ENCODE data around the gene C9orf78.

Gene C9orf78

DNA sequence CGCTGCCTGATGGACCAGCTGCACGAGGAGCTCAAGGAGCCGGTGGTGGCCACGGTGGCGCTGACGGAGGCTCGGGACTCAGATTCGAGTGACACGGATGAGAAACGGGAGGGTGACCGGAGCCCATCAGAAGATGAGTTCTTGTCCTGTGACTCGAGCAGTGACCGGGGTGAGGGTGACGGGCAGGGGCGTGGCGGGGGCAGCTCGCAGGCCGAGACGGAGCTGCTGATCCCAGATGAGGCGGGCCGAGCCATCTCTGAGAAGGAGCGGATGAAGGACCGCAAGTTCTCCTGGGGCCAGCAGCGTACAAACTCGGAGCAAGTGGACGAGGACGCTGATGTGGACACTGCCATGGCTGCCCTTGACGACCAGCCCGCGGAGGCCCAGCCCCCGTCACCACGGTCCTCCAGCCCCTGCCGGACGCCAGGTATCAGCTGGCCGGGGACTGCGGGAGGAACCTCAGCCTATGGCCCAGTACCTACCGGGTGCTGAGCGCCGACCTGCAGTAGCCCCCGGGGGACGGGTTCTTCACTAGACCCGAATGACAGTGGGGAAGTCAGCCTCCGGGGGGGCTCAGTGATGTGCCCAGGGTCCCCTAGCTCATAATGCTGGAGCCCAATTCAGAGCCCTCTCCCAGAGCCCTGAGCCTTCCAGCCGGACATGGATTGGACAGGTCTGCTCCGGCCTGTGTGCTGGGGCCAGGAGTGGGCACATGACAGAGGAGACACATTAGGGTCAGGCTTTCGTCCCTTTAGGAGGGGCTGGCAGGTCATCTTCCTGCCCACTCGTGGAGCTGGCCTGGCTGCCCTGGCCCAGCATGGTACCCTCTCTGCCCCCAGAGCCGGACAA, 33.2 kb upstream of the C9orf78 start:
- no peak for DNase-seq (ENCODE audit: low read depth in 2 of 2)

- DNase-seq (ENCODE audit: low read depth in 2 of 2) = no peak
These were observed 32.3 kb upstream of the C9orf78 start for GRCh38 chr9:129867136-129868022.

DNA sequence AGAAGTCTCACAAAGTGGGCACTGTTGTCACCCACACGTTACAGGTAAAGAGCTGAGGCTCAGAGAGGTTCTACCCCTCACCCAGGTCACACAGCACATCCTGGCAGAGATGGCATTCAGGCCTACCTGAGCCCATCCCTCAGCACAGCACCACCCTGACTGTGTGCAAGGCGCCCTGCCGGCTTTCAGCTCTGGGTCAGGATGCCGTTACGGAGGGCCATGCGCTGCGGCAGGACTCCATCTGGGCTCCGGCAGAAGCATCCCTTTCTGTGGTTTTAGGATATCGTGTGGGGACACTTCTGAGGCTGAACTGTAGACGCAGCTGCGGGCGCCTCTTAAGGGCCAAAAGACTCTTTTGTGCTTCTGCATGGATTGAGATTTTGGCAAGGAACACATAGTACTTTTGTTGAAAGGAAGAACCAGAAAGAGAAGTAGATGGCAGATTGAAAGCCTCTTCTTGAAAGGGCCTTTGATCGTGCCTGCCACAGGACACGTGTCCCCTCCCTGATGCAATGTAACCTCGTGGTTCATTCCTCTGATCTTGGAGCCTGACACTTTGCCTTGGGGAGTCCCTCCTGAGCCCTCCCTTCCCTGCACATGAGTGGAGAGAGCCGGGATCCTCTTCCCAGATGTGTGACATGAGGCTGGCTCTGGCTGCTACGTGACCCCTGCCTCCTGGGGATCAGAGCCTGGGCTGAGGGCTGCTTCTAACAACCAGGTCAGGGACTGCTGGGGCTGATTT, 31.5 kb upstream of the C9orf78 start:
- DNase-seq (ENCODE audit: low read depth in 2 of 2) = no peak

DNA sequence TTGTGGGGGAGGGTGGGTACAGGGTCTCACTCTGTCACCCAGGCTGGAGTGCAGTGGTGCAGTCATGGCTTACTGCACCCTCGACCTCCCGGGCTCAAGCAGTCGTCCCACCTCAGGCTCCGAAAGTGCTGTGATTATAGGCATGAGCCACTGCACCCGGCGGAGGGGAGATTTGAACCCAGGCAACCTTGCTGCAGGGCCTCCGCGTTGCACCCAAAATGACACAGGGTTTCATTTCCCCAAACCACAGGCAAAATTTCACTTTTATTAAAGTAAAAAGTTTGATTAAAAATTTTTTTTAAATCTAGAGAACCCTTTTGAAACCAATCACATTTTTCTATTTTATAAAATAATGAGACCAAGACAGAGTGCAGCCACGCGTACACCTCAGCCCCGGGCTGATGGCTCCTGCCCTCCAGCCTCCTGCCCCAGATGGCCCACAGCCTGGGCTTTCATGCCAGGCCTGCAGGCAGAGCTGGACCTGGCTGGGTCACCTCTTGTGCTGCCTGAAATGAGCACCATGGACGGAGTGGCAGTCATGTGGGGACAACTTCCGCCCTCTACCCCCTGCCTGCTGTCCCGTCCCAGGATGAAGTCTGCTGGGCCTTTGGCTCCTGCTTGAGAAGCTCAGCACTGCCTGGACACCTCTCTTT, 30.7 kb upstream of the C9orf78 start:
- no peak for DNase-seq (ENCODE audit: low read depth in 2 of 2)

DNA sequence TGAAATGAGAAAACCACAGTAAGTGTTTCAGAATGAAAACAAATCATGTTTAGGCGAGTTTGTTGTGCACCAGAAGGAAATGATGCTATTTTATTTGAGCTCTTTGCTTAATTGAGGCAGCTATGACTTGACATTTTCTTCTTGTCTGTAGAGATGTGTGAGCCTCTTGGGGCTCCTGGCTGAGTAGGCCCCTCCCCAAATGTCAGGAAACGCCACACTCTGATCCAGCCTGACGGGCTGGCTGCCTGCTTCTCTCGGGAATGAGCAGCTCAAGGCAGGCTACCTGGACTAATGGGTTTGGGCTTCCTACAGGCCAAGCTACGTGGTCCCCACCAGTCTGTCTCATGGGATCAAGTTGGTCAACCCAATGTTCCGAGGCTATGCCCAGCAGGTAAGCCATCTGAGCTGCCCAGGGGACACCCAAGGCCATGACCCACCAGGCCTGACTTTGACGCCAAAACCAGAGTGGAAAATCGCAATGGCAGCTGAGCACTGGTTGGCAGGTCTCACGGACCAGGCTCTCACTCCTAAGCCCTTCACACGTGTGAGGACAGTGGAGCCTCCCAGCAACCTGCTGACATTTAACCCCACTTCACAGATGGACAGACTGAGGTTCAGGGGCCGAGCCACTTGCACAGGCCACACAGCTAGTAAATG, 30.0 kb upstream of the C9orf78 start:
- DNase-seq (ENCODE audit: low read depth in 2 of 2) = no peak

- peak; percentile 31 to 55 for DNase-seq (ENCODE audit: low read depth in 2 of 2)
These were observed 28.1 kb upstream of the C9orf78 start for GRCh38 chr9:129863059-129863690.

DNA sequence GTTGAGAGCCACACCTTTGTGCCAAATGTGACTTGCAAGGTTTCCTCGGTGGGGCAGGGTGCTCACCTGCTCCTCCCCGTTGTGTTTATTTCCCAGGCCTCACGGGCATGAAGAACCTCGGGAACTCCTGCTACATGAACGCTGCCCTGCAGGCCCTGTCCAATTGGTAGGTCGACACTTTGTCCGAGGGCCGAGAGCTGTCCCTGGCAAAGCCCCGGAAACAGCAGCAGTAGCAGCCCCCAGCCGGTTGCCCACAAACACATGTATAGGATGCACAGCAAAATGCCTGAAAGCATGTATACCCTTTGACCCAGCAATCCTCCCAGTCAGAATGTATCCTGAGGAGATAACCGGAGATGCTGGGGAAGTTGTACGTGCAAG, 26.4 kb upstream of the C9orf78 start:
- no peak for DNase-seq (ENCODE audit: low read depth in 2 of 2)

GRCh38 chr9:129860653-129861446, 25.8 kb upstream of the C9orf78 start:
- no peak for DNase-seq (ENCODE audit: low read depth in 2 of 2)

DNA sequence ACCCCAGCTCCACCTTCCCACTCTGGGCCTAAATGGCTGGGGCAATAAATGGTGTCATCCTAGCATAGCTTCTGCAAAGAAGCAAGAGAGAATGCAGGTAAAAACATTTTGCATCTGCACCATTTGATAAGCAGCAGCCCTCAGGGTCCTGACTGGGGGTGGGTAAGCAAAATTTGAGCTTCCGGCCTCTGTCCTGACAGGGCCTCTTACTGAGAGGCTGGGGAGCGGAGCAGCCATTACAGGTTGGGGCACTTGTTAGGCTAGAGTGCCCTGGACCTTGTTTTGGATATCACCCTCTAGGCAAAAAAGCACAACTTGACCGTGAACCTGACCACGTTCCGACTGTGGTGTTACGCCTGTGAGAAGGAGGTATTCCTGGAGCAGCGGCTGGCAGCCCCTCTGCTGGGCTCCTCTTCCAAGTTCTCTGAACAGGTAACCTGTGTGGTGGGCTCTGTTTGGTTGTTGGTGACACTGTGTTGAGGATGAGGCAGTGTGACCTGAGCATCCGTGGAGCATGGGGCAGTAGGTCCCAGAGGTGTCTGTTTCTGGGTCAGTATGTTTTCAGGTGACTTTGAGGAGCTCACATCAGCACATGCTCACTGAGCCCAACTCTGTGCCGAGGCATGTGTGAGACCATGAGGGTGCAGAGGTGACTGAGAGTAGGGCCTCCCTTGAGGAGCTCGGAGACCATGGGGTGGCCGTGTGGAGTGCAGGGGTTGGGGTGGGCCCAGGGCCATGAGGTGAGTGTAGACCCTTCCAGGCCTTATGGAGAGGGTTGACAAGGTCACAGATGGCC, 23.3 kb upstream of the C9orf78 start:
- DNase-seq (ENCODE audit: low read depth in 2 of 2) = no peak

DNA sequence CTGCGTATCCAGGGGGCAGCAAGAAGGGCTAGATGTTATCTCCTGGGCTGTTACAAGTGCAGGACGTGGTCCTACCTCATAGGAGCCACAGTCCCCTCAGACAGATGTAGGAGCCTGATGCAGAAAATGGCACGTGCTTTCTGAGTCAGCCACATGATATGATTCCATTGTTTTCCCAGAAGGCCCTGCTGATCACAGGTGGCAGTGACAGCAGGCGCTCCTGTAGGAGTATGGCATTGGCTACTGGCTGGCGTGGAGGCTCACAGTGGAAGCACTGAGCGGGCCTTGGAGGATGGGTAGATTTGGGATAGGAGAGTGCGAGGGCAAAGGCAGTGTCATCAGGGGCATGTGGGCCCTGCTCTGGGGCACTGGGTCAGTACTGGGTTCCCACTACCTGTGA, 22.1 kb upstream of the C9orf78 start:
- no peak for DNase-seq (ENCODE audit: low read depth in 2 of 2)

- DNase-seq (ENCODE audit: low read depth in 2 of 2) = no peak
These were observed 19.6 kb upstream of the C9orf78 start for GRCh38 chr9:129854588-129855110.

- no peak for DNase-seq (ENCODE audit: low read depth in 2 of 2)
These were observed 18.5 kb upstream of the C9orf78 start for GRCh38 chr9:129853614-129854013.

DNA sequence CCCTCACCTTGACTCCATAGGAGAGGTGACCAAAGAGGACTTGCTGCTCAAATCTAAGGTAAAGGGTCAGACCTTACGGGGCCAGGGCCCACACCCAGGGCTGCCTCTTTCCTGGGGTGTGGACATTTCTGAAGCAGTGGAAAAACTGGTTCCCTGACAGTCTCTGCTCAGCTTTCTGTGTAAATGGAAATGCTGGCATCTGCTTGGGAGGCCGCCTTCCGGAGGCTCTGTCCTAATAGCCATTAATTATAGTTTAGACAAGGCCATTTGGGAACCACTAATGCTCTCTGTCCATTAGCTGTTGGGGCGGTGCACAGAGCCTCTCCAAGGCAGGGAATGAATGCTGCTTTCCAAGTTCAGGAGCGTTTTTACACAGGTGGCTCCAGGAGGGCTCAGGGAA, 17.5 kb upstream of the C9orf78 start:
- no peak for DNase-seq (ENCODE audit: low read depth in 2 of 2)

DNA sequence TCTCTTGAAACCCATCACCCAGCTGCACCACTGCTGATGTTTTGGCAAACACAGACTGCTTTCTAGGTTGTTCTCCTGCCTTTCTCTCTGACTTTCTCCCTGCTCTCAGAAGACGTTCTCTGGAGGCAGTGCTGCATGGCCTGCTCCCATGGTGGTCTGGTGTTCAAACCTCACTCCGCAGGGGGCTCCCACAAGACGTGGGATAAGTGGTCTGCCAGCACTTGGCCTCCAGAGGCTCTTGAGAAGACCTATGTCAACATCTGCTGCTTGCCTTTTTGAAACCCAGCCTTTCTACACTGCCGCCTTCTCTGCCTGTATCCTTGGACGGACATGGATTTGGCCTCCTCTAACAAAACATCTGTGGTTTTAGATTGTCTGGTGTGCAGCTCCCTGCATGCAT, 16.7 kb upstream of the C9orf78 start:
- DNase-seq (ENCODE audit: low read depth in 2 of 2) = no peak

DNA sequence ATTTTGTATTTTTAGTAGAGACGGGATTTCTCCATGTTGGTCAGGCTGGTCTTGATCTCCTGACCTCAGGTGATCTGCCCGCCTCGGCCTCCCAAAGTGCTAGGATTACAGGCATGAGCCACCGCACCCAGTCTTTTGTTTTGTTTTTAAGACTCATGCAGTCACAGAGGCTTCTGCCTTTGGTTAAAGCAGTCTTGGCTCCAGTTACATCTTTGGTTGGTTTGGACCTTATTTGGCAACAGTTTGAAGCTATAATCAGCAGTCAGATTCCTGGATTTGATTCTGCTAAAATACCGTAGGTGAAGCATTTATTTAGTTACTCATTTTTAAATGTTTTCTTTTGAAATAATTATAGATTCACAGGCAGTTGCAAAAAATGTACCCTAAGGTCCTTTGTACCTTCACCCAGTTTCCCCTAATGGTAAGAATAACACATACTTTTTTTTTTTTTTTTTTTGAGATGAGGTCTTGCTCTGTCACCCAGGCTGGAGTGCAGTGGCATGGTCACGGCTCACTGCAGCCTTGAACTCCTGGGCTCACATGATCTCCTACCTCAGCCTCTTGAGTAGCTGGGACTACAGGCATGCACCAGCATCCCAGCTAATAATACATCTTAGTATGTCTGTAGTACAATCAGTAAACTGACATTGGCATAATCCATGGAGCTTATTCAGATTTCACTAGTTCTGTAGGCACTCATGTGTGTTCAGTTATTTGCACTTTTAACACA, 15.9 kb upstream of the C9orf78 start:
- DNase-seq (ENCODE audit: low read depth in 2 of 2) = no peak

DNA sequence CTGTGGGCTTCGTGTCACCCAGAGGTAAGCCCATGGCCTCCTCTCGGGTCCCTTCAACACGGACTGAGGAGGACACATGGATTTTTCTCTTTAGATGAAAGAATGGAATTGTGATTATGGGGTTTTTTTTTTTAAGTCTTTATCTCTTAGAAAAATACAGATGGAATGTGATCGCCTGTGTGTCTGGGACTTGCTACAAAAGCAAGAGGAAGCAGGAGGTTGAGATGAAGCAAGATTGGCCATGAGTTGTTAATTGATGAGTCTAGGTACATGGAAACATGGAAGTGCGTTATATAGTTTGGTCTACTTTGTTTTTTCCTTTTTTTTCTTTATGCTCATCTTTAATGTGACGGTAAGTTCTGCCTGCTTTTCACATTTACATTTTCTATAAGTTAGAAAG, 14.8 kb upstream of the C9orf78 start:
- DNase-seq (ENCODE audit: low read depth in 2 of 2) = no peak

- no peak for DNase-seq (ENCODE audit: low read depth in 2 of 2)
These were observed 13.8 kb upstream of the C9orf78 start for GRCh38 chr9:129848712-129849441.
